H1 (cell line): ENCODE measurements around the gene KCNK2. TPM values are rescaled to one million over a fixed set of nuclear protein-coding genes. Genes with fewer than 3 reads are reported as not detected.

ENCODE experiments used
- CTCF ChIA-PET: fragments of 300-600 bp; sonication (Branson Sonifier 250); formaldehyde crosslinking; loops from one replicate; lab custom pipeline; 2021; ENCODE audit not compliant: partially characterized antibody; lab: Charles Lee
- POLR2A ChIA-PET: fragments of 300-600 bp; sonication (Branson Sonifier 250); formaldehyde crosslinking; loops from one replicate; lab custom pipeline; 2021; ENCODE audit warnings: inconsistent platforms; ENCODE audit not compliant: partially characterized antibody; lab: Charles Lee
- DNase-seq, 2 experiments: peaks; one replicate each; pipeline versions ENCODE4 v3.0.0 to v3.0.0-alpha.2; 2010 to 2022; ENCODE audit warnings: low spot score in 2 of 2, low read depth in 1 of 2, mixed read lengths in 1 of 2
- FAIRE-seq: peaks from 2 replicates; lab custom pipeline; 2011; peaks lifted over from hg19 to GRCh38; lab: Jason Lieb, UNC
- H2AFZ ChIP-seq: 2 replicates; pipeline ENCODE4 v1.8.1; 2012; ENCODE audit warnings: low read length, inconsistent platforms
- H2AK5ac ChIP-seq: 2 replicates; pipeline ENCODE4 v1.6.1; 2013; ENCODE audit warnings: low read depth, low read length
- H2BK120ac ChIP-seq: replicated peaks from 2 replicates; pipeline ENCODE3; 2013; ENCODE audit warnings: low read depth, low read length, inconsistent platforms
- H2BK12ac ChIP-seq: 2 replicates; pipeline ENCODE4 v1.6.1; 2013; ENCODE audit warnings: low read depth, low read length
- H2BK15ac ChIP-seq: 2 replicates; pipeline ENCODE4 v1.6.1; 2013; ENCODE audit warnings: low read length
- H2BK20ac ChIP-seq: 2 replicates; pipeline ENCODE4 v1.6.1; 2013; ENCODE audit warnings: low read length
- H2BK5ac ChIP-seq: 2 replicates; pipeline ENCODE4 v1.6.1; 2013; ENCODE audit warnings: low read depth, low read length
- H3K14ac ChIP-seq: 2 replicates; pipeline ENCODE4 v1.6.1; 2013; ENCODE audit warnings: inconsistent platforms; ENCODE audit not compliant: insufficient read length
- H3K18ac ChIP-seq: 2 replicates; pipeline ENCODE4 v1.6.1; 2013; ENCODE audit warnings: low read length; ENCODE audit errors: extremely low read depth
- H3K23ac ChIP-seq: 2 replicates; pipeline ENCODE4 v1.6.1; 2013; ENCODE audit warnings: inconsistent platforms; ENCODE audit not compliant: insufficient read length
- H3K23me2 ChIP-seq: 2 replicates; pipeline ENCODE4 v1.6.1; 2013; ENCODE audit warnings: low read depth, low read length
- H3K27ac ChIP-seq: 2 replicates; pipeline ENCODE4 v1.6.1; 2011; ENCODE audit warnings: low read depth, low read length, inconsistent platforms
- H3K27me3 ChIP-seq, 4 experiments: replicated peaks in 1 of 4; 1 replicate in 1 of 4; 2 replicates in 3 of 4; pipeline versions ENCODE4 v1.6.1 to v1.8.1; 2011 to 2013; ENCODE audit warnings: low read length in 3 of 4, mild to moderate bottlenecking in 3 of 4, inconsistent platforms in 2 of 4, mixed read lengths in 2 of 4, moderate library complexity in 1 of 4; ENCODE audit not compliant: control insufficient read depth in 3 of 4, insufficient read depth in 3 of 4; ENCODE audit errors: extremely low read depth in 1 of 4
- H3K36me3 ChIP-seq, 4 experiments: 2 replicates each; pipeline versions ENCODE4 v1.6.1 to v1.8.1; 2011 to 2013; ENCODE audit warnings: mild to moderate bottlenecking in 4 of 4, low read length in 3 of 4, moderate library complexity in 2 of 4, control low read depth in 1 of 4, inconsistent platforms in 1 of 4; ENCODE audit not compliant: insufficient read depth in 4 of 4, control insufficient read depth in 2 of 4
- H3K4ac ChIP-seq: replicated peaks from 2 replicates; pipeline ENCODE3; 2013; ENCODE audit warnings: low read length, low read depth, mixed read lengths, inconsistent platforms; ENCODE audit not compliant: insufficient read length
- H3K4me1 ChIP-seq, 4 experiments: replicated peaks in 1 of 4; 1 replicate in 1 of 4; 2 replicates in 3 of 4; pipeline versions ENCODE4 v1.6.1 to v1.8.1; 2011 to 2013; ENCODE audit warnings: low read length in 3 of 4, inconsistent platforms in 2 of 4, mixed read lengths in 1 of 4; ENCODE audit not compliant: insufficient read depth in 4 of 4, control insufficient read depth in 3 of 4
- H3K4me2 ChIP-seq, 2 experiments: 2 replicates each; pipeline versions ENCODE4 v1.6.1 to v1.8.1; 2011 to 2013; ENCODE audit warnings: low read depth in 2 of 2, low read length in 2 of 2, control low read depth in 1 of 2, inconsistent platforms in 1 of 2, mild to moderate bottlenecking in 1 of 2; ENCODE audit not compliant: insufficient read depth in 1 of 2
- H3K4me3 ChIP-seq, 4 experiments: fragments of 200-600, 300-600 bp in 1 of 4; sonication (generic), shearing (Covaris generic), sonication (Bioruptor Twin) in 1 of 4; 2 replicates each; pipeline versions ENCODE4 v1.5.1 to v1.8.1; 2011 to 2016; ENCODE audit warnings: low read length in 4 of 4, low read depth in 3 of 4, control low read depth in 2 of 4, inconsistent platforms in 2 of 4, mild to moderate bottlenecking in 2 of 4, mixed read lengths in 1 of 4, moderate library complexity in 1 of 4; ENCODE audit not compliant: insufficient read depth in 2 of 4; ENCODE audit errors: extremely low read depth in 1 of 4
- H3K56ac ChIP-seq: replicated peaks from 2 replicates; pipeline ENCODE3; 2013; ENCODE audit warnings: low read depth, mild to moderate bottlenecking, mixed read lengths, low read length, inconsistent platforms; ENCODE audit not compliant: insufficient read length
- H3K79me1 ChIP-seq: 2 replicates; pipeline ENCODE4 v1.6.1; 2013; ENCODE audit warnings: low read depth, low read length, control low read depth
- H3K79me2 ChIP-seq, 2 experiments: 2 replicates each; pipeline versions ENCODE4 v1.6.1 to v1.8.1; 2012 to 2013; ENCODE audit warnings: low read length in 2 of 2, mild to moderate bottlenecking in 2 of 2, inconsistent platforms in 1 of 2; ENCODE audit not compliant: insufficient read depth in 2 of 2, control insufficient read depth in 1 of 2
- H3K9ac ChIP-seq, 4 experiments: replicated peaks in 1 of 4; 1 replicate in 1 of 4; 2 replicates in 3 of 4; pipeline versions ENCODE4 v1.6.1 to v1.8.1; 2011 to 2013; ENCODE audit warnings: low read depth in 3 of 4, low read length in 3 of 4, control low read depth in 2 of 4, mild to moderate bottlenecking in 2 of 4, moderate library complexity in 2 of 4, inconsistent platforms in 1 of 4; ENCODE audit errors: extremely low read depth in 1 of 4
- H3K9me3 ChIP-seq, 2 experiments: 2 replicates each; pipeline versions ENCODE4 v1.6.1 to v1.8.1; 2012 to 2013; ENCODE audit warnings: mild to moderate bottlenecking in 2 of 2, moderate library complexity in 2 of 2, control low read depth in 1 of 2, inconsistent platforms in 1 of 2, low read depth in 1 of 2, low read length in 1 of 2, mixed read lengths in 1 of 2; ENCODE audit not compliant: insufficient read depth in 2 of 2
- H4K20me1 ChIP-seq, 2 experiments: replicated peaks in 1 of 2; 2 replicates each; pipeline versions ENCODE3 to v1.8.1; 2011 to 2013; ENCODE audit warnings: inconsistent platforms in 2 of 2, low read length in 2 of 2, mild to moderate bottlenecking in 1 of 2; ENCODE audit not compliant: insufficient read depth in 2 of 2, control insufficient read depth in 1 of 2
- H4K5ac ChIP-seq: 2 replicates; pipeline ENCODE4 v1.6.1; 2013; ENCODE audit warnings: low read length, low read depth, mixed read lengths, inconsistent platforms; ENCODE audit not compliant: insufficient read length
- H4K8ac ChIP-seq: 2 replicates; pipeline ENCODE4 v1.8.0; 2013; ENCODE audit warnings: mild to moderate bottlenecking, moderate library complexity, low read length, inconsistent platforms; ENCODE audit not compliant: insufficient read depth; ENCODE audit errors: extremely low read depth
- H4K91ac ChIP-seq: replicated peaks from 2 replicates; pipeline ENCODE3; 2013; ENCODE audit warnings: low read length, mixed read lengths, inconsistent platforms; ENCODE audit not compliant: insufficient read length
- CEBPB ChIP-seq: IDR thresholded peaks from 2 replicates; pipeline ENCODE4 v1.6.1; 2012; ENCODE audit warnings: low read depth, low read length
- GABPA ChIP-seq: IDR thresholded peaks from 2 replicates; pipeline ENCODE4 v1.6.1; 2011; ENCODE audit warnings: mild to moderate bottlenecking, low read length, moderate library complexity, borderline replicate concordance; ENCODE audit not compliant: insufficient read depth
- RAD21 ChIP-seq, 2 experiments: IDR thresholded peaks in 1 of 2; conservative IDR thresholded peaks in 1 of 2; 2 replicates each; pipeline ENCODE4 v1.6.1; 2011; ENCODE audit warnings: low read depth in 2 of 2, low read length in 2 of 2, improper control_type of control experiment in 1 of 2, inconsistent platforms in 1 of 2, mild to moderate bottlenecking in 1 of 2, moderate library complexity in 1 of 2
- TAF1 ChIP-seq: IDR thresholded peaks from 2 replicates; pipeline ENCODE4 v1.6.1; 2011; ENCODE audit warnings: mild to moderate bottlenecking, low read depth, low read length
- USF2 ChIP-seq: IDR thresholded peaks from 2 replicates; pipeline ENCODE4 v1.6.1; 2011; ENCODE audit warnings: low read length, improper control_type of control experiment
- WGBS, 2 experiments: shearing (Covaris generic) in 1 of 2; methylation state at CpG; one replicate each; pipeline versions ENCODE4 v1.1.6 to v1.1.7; 2013 to 2015; ENCODE audit warnings: low lambda C conversion rate in 2 of 2, mixed read lengths in 2 of 2, inconsistent platforms in 1 of 2, low coverage in 1 of 2, missing lambda C conversion rate in 1 of 2; ENCODE audit not compliant: insufficient replicate concordance in 2 of 2, insufficient coverage in 1 of 2, insufficient read length in 1 of 2; ENCODE audit errors: extremely low coverage in 1 of 2, missing lambda C conversion rate in 1 of 2; 5-methylcytosine and 5-hydroxymethylcytosine counted together
- polyA plus RNA-seq, 7 experiments: library from polyadenylated mRNA; depleted of rRNA in 3 of 7; stranded (reverse) in 5 of 7; unstranded in 2 of 7; fragments of >200 nt in 5 of 7; fragments of 200-250 nt in 2 of 7; gene quantifications; 1 replicate in 5 of 7; 2 replicates in 1 of 7; 4 replicates in 1 of 7; pipeline versions ENCODE4 v1.2.1 to v1.2.3, GENCODE V29; 2011 to 2013; ENCODE audit warnings: missing spikeins in 2 of 7, mixed read lengths in 2 of 7
- total RNA-seq: library from RNA; stranded (reverse); fragmentation: NEBNext Ultra II Directional; extraction: Animal tissue kit (Norgen Biotek cat#: 25700); gene quantifications from 2 replicates; pipeline ENCODE4 v1.2.1, GENCODE V29; 2021

Gene KCNK2
- total and polyA plus RNA-seq, 2 of the 8 experiments (the other 6 are each of a cell fraction or from before 2014, with no cell fraction given): 0.59 to 1.2 TPM

- no peak overlapping the region for H3K27ac ChIP-seq
- no peak for TF ChIP-seq TAF1
- no peak for TF ChIP-seq CEBPB
- TF ChIP-seq RAD21 (IDR thresholded peaks at IDR 0.05 in 1 of 2, conservative IDR thresholded peaks at IDR 0.05 in 1 of 2; ENCODE audit: low read depth in 2 of 2, low read length in 2 of 2): no peak
- no peak for TF ChIP-seq GABPA
- no peak for TF ChIP-seq USF2
- TF ChIP-seq, all 59 proteins: peak for 0
- FAIRE-seq: no peak
Observed at GRCh38 chr1:215094381-215094780, 11.8 kb downstream of the KCNK2 start.

More at GRCh38 chr1:215094381-215094780, 11.8 kb downstream of the KCNK2 start:
- Histone ChIP-seq H3K56ac (no peak overlapping the region), H2BK15ac (no peak overlapping the region), H3K23ac (no peak overlapping the region), H2AK5ac (no peak overlapping the region), H3K4me2 (no peak overlapping the region), H3K18ac (no peak overlapping the region), H4K20me1 (no peaks in the 10 kb centered on the region), H3K4me1 (no peaks in the 10 kb centered on the region), H2BK12ac (no peak overlapping the region), H3K9ac (no peak overlapping the region), H2BK5ac (no peak overlapping the region), H3K23me2 (no peaks in the 10 kb centered on the region), H2BK120ac (no peak overlapping the region), H4K91ac (no peak overlapping the region), H2AFZ (no peak overlapping the region), H3K79me1 (no peaks in the 10 kb centered on the region), H3K27me3 (no peaks in the 10 kb centered on the region), H3K4me3 (no peak overlapping the region), H3K4ac (no peak overlapping the region), H3K9me3 (no peaks in the 10 kb centered on the region), H3K36me3 (no peaks in the 10 kb centered on the region), H3K79me2 (no peaks in the 10 kb centered on the region), H3K14ac (no peak overlapping the region), H4K5ac (no peak overlapping the region), H4K8ac (no peak overlapping the region), H2BK20ac (no peak overlapping the region)
- WGBS, 2 experiments: 93% methylated on average over 1 of the region's 1 CpG; no CpG with 5 or more reads in 1 of the 2 experiments
- CTCF ChIA-PET: no interaction called here
- POLR2A ChIA-PET: no interaction called here
- no peak for DNase-seq
